ENCODE results near the gene PARP12. TPM values are rescaled to one million over a fixed set of nuclear protein-coding genes. Genes with fewer than 3 reads are reported as not detected.

PARP12 gene
- total RNA-seq, 1 donor from 2014 or later = 14.5 TPM

DNA sequence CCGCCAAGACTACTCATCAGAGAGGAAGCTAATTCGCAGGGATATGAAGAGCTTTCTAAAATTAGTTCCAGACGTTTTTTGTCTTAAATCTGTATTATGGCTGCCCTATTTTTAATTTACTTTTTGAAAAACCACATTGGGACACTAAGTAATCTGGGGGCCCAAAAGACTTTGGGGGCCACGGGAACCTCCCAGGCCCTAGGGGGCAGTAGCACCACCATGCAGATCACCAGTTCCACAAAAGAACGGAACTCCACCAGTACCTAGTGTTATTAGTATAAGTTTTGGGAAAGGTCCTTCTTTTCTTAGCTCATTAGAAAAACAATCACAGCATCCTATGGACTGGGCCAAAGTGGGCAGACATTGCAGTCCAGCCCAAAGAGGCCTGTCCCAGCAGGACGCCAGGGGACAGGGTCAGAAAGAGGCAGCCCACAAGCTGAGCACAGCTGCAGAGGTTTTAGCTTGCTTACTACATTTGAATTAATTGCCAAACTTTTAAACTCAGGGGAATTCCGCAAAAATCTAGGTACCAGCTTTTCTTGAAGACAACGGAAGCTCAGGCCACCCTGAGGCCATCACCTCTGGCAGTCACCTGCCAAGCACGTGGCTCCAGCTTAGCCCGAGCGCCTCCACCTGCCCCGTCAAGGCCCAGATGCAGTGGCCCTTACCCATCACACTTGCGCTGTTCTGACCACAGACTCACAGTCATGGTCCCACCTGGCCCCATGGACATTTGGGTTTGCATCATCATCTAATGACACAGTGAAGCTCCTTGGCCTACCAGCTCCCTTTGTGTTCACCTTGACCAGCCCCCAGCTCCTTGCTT, 74.8 kb downstream of the PARP12 start:
- Mint-ChIP-seq H3K4me3 (ENCODE audit: unreplicated experiment) (no peak overlapping the region), H3K27me3 (ENCODE audit: unreplicated experiment) (no peaks in the 10 kb centered on the region), H3K27ac (ENCODE audit: unreplicated experiment) (no peak overlapping the region), H3K9me3 (ENCODE audit: unreplicated experiment) (no peaks in the 10 kb centered on the region), H3K4me1 (ENCODE audit: unreplicated experiment) (no peaks in the 10 kb centered on the region), H3K36me3 (ENCODE audit: low read depth, unreplicated experiment) (no peaks in the 10 kb centered on the region)
- DNase-seq (ENCODE audit: low spot score) = no peak
- TF ChIP-seq, protein P1, sequence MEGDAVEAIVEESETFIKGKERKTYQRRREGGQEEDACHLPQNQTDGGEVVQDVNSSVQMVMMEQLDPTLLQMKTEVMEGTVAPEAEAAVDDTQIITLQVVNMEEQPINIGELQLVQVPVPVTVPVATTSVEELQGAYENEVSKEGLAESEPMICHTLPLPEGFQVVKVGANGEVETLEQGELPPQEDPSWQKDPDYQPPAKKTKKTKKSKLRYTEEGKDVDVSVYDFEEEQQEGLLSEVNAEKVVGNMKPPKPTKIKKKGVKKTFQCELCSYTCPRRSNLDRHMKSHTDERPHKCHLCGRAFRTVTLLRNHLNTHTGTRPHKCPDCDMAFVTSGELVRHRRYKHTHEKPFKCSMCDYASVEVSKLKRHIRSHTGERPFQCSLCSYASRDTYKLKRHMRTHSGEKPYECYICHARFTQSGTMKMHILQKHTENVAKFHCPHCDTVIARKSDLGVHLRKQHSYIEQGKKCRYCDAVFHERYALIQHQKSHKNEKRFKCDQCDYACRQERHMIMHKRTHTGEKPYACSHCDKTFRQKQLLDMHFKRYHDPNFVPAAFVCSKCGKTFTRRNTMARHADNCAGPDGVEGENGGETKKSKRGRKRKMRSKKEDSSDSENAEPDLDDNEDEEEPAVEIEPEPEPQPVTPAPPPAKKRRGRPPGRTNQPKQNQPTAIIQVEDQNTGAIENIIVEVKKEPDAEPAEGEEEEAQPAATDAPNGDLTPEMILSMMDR (IDR thresholded peaks at IDR 0.05; ENCODE audit: unreplicated experiment) = no peak

DNA sequence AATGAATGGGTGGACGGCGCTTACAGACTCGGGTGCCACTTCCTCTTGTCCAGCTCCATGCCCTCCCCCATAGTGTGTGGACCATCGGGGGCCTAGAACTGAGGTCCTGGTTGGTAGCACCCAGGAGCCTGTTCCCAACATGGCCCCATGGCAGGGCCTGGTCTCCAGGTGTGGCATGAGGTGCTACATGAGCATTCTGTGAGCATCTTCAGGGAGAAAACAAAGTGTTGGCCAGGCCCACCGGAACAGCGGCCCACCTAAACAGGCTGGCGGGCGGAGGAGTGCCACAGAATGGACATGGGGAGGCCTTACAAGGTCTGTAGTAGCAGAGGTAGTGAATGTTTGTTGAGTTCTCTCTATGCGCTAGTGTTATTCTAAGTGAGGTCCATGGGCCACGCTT, 76.9 kb downstream of the PARP12 start:
- TF ChIP-seq, protein P1 (IDR thresholded peaks at IDR 0.05; ENCODE audit: unreplicated experiment) = no peak
- no peak overlapping the region for H3K27ac Mint-ChIP-seq (ENCODE audit: unreplicated experiment)
- no peaks in the 10 kb centered on the region for H3K36me3 Mint-ChIP-seq (ENCODE audit: low read depth, unreplicated experiment)
- no peaks in the 10 kb centered on the region for H3K9me3 Mint-ChIP-seq (ENCODE audit: unreplicated experiment)
- no peaks in the 10 kb centered on the region for H3K27me3 Mint-ChIP-seq (ENCODE audit: unreplicated experiment)
- no peaks in the 10 kb centered on the region for H3K4me1 Mint-ChIP-seq (ENCODE audit: unreplicated experiment)
- H3K4me3 Mint-ChIP-seq (ENCODE audit: unreplicated experiment) = no peak overlapping the region
- DNase-seq (ENCODE audit: low spot score) = no peak

DNA sequence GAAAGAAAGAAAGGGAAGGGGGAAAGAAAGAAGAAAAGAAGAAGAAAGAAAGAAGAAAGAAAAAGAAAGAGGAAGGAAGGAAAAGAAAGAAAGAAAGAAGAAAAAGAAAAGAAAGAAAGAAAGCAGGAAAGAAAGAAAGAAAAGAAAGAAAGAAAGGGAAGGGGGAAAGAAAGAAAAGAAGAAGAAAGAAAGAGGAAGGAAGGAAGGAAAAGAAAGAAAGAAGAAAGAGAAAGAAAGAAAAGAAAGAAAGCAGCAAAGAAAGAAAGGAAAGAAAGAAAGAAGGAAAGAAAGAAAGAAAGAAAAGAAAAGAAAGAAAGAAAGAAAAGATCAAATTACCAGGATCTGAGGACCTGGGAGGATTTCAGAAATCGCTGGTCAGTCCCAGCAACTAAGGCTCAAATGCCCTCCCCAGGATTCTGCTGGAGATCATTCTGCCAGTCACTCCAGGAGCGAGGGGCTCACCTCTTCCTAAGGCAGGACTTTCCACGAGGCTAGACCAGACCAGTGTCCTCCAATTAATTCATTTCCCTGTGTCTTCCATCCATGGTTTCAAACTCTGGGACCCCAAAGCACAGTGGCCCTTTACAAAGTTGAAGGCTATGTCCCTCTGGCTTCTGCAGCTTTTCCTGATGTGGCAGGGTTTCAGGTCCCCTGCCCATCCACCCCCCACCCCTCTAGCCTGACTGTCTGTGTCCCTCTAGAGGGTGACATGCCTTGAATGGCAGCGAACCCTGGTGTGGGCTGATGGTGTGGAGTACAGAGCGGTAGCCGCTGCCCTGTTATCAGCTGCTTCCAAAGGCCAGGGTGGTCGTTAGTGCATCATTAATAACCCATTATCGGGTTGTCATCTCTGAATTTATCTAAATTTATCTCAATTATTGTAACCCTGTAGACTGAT, 77.9 kb downstream of the PARP12 start:
- no peaks in the 10 kb centered on the region for H3K36me3 Mint-ChIP-seq (ENCODE audit: low read depth, unreplicated experiment)
- no peak overlapping the region for H3K4me3 Mint-ChIP-seq (ENCODE audit: unreplicated experiment)
- no peak for DNase-seq (ENCODE audit: low spot score)

DNA sequence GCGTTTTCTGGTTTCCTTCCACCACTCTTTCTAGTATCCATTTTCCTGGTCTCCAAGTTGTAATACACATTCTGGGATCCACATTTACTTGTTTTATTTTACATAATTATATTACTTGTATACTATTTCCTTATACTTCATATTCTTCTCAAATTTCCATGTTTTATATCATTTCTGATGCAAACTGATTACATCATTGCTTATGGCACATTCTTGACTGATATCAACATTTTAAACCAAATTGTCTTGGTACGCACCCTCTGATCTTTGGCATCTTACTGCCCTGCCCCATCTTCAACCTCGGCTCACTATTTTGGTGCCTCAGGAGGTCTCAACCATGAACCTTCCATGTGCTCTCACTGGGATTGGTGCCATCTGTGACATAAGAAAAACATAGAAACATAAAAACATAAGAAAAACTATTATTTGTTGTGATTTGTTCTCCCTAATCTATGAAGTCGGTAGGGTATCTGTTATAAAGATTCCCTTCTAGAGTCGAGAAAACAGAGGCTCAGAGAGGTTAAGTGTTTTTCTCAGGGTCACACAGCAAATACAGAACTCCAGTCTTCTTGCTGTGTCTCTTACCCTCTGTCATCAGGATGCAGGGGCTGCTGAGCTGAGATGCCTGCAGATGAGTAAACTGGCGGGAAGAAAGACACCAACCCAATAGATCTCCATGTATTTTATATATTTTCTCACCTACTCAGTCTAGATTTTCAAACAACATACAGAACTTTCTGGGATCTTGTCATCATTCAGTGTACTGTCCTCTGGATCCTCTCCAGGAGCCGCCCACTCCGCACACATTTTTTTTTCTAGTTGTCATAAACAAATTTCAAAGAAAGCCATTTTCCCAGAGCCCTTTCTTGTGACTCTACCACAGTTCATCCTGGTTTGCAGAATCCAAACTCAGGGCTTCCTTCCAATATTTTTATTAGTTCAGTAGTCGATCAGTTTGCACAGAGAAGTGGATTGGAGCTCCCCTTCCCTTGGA, 79.5 kb downstream of the PARP12 start:
- DNase-seq (ENCODE audit: low spot score) = no peak
- TF ChIP-seq, protein P1 (IDR thresholded peaks at IDR 0.05; ENCODE audit: unreplicated experiment) = no peak
- Mint-ChIP-seq H3K4me3 (ENCODE audit: unreplicated experiment) (no peak overlapping the region), H3K36me3 (ENCODE audit: low read depth, unreplicated experiment) (no peaks in the 10 kb centered on the region), H3K4me1 (ENCODE audit: unreplicated experiment) (peaks cover 5% of the 10 kb centered on the region), H3K27ac (ENCODE audit: unreplicated experiment) (no peak overlapping the region), H3K27me3 (ENCODE audit: unreplicated experiment) (peaks cover 2% of the 10 kb centered on the region), H3K9me3 (ENCODE audit: unreplicated experiment) (no peaks in the 10 kb centered on the region)

More for the DNA sequence above, 77.9 kb downstream of the PARP12 start:
- H3K9me3 Mint-ChIP-seq (ENCODE audit: unreplicated experiment) = no peaks in the 10 kb centered on the region
- no peaks in the 10 kb centered on the region for H3K27me3 Mint-ChIP-seq (ENCODE audit: unreplicated experiment)
- peaks cover 5% of the 10 kb centered on the region for H3K4me1 Mint-ChIP-seq (ENCODE audit: unreplicated experiment)
- H3K27ac Mint-ChIP-seq (ENCODE audit: unreplicated experiment) = no peak overlapping the region
- TF ChIP-seq, protein P1 (IDR thresholded peaks at IDR 0.05; ENCODE audit: unreplicated experiment) = no peak
